Testis (tissue), 2 donors: ENCODE data around the gene POLE2.

Source experiments
- POLR2A ChIP-seq: fragments of 450-650 bp; IDR thresholded peaks from one replicate; pipeline ENCODE4 v1.6.1; 2017; ENCODE audit warnings: antibody characterized with exemption, mild to moderate bottlenecking, moderate library complexity
- TF ChIP-seq, protein P1 (sequence below), 3 experiments: fragments of 450-650 bp in 2 of 3; fragments of 200-600 bp in 1 of 3; sonication (generic) in 1 of 3; IDR thresholded peaks; one replicate each; pipeline ENCODE4 v1.5.1; 2016 to 2019; ENCODE audit warnings: antibody characterized with exemption in 3 of 3, mild to moderate bottlenecking in 2 of 3, moderate library complexity in 1 of 3

DNA sequence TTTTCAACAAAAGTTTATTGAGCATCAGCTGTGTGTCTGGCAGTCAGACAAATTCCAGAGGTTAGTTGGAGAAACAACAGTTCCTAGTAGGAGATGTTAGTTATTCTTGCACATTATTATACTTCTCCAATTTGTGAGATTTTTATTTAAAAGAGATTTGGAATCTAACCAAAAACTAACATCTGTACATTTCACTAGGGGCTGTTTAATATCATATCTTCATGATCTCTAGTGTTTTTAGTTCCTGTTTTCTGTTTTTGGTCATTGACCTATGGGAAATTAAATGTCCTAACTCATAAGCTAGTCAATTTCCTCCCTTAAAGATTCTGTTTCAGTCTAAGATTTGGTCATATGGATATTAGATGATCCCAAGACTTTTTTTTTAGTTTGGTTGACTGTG is 45.8 kb upstream of the POLE2 start:
- TF ChIP-seq, protein P1, sequence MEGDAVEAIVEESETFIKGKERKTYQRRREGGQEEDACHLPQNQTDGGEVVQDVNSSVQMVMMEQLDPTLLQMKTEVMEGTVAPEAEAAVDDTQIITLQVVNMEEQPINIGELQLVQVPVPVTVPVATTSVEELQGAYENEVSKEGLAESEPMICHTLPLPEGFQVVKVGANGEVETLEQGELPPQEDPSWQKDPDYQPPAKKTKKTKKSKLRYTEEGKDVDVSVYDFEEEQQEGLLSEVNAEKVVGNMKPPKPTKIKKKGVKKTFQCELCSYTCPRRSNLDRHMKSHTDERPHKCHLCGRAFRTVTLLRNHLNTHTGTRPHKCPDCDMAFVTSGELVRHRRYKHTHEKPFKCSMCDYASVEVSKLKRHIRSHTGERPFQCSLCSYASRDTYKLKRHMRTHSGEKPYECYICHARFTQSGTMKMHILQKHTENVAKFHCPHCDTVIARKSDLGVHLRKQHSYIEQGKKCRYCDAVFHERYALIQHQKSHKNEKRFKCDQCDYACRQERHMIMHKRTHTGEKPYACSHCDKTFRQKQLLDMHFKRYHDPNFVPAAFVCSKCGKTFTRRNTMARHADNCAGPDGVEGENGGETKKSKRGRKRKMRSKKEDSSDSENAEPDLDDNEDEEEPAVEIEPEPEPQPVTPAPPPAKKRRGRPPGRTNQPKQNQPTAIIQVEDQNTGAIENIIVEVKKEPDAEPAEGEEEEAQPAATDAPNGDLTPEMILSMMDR (IDR thresholded peaks at IDR 0.05): no peak
- no peak for TF ChIP-seq POLR2A
